GM21367 (cell line): ENCODE results near the gene UBN1.
A peak's percentile ranks its signal among the peaks of the same experiment; 100 is the strongest.

Experiments used
- ATAC-seq: cut with Tn5 transposase; IDR thresholded peaks from one replicate; pipeline ENCODE4 v1.9.1; 2021; ENCODE audit not compliant: unreplicated experiment

UBN1 gene

DNA sequence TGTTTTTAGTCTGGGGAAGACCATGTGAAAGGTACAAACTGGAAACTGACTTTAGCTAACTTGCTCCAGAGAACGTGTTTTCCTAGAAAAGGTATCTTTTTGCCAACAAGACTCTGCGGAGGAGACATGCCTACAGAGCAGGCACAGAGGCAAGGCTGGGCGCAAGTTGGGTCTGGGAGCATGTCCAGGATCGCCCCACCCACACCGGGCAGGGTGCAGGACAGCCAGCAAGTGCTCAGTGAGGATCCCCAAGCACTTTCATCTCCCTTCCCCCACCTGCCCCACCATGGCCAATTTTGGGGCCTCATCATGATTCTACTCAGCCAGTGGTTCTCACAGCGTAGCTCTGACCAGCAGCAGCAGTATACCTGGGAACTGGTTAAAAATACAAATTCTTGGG is 26.6 kb upstream of the UBN1 start:
- no peak for ATAC-seq

DNA sequence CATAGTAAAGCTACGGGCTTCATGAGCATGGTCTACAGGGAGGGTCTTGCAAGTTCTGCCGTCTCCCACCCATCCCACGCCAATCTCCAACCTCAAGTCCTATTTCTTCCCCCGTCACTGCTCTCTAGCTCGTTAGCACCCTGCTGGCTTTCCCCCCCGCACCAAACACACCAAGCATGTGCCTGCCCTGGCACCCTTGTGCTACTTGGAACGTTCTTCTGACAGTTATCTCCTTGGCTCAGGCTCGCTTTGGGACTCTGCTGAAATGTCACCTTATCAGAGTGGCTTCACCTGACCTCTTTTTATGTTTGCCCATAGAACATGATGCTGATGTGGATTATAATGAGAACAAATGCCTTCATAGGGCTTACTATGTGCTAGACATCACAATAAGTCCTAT is 22.1 kb upstream of the UBN1 start:
- no peak for ATAC-seq

DNA sequence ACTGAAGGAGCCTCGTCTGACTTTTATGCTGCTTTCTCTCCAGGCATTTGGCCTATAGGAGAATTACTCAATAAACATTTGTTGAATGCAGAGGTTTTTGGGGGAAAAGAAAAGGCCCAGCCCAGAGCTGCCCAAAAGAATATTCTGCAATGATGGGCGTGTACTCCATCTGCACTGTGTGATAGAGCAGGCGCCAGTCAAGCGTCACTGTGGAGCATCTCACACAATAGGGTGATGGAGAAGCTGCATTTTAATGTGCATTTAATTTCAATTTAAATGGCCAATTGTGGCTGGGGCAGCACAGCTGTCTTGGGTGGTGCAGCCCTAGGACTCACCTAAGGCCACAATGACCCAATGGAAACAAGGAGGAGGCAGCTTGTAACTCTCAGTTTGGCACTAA is 20.8 kb upstream of the UBN1 start:
- no peak for ATAC-seq

DNA sequence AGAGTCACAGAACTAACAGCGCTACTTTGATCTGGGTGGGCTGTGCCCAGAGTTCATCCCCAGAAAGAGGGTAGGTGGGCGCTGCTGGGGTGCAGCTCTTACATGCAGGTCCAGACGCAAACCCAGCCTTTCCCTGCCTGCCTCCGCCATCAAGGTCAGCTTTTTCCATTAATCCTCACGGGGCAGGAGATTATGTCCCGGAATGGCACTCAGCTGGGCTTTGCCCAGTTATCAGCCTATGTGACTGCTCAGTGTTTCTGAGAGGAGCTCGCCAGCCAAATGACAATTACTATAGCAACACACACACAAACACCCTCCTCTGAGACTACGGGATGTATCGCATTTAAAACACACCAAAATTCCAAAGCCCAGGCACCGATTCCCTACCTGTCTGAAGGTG is 20.3 kb upstream of the UBN1 start:
- no peak for ATAC-seq

DNA sequence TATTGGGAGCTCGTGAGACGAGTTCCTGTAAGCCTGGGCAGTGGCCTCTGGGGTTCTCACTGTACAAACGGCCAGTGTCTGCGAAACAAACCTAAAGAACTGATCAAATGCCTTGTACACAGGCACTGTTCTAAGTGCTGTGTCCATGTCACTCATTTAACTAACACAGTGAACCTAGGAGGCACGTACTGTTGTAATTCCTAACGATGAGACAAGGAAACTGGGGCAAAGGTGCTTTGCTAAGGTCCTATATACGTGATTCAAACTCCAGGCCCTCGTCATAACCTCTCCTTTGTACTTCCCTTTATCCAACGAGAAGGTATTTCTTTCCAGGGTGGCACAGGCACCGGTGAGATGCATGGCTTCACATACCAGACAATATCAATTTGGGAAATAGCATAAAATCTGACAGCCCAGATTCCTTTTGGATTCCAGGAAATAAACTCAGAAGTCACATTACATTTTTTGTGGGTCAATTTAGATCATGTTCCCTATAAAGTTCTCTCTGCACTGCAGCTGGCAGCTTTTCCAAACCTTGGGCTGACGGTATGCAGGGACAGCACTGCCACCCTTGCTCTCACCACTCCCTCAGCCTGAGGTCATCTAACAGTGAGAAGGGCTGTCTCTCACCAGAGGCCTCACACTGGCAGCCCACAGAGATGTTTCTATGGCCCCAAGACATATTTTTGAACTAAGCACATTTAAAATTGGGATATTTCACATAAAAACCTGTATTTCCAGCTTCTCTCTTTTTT is 18.5 kb upstream of the UBN1 start:
- ATAC-seq = no peak

DNA sequence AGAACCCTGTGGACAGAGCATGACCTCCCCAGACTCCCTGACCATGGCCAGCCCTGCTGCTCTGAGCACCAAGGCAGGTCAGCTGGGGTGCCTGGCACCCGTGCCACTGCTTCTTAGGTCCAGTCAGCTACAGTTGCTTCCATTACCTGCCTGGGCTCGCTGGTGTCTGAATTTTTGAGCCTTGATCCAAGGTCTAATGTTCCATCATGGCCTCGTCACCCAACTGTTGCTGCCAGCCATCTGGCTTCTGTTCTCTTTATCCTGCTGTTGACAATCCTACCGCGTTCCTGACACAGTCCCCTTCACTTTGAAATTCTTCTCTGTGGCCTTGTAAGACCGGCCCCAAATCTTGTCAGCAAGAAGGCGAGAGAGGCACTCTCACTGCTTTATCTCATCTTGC is 16.9 kb upstream of the UBN1 start:
- ATAC-seq = no peak

DNA sequence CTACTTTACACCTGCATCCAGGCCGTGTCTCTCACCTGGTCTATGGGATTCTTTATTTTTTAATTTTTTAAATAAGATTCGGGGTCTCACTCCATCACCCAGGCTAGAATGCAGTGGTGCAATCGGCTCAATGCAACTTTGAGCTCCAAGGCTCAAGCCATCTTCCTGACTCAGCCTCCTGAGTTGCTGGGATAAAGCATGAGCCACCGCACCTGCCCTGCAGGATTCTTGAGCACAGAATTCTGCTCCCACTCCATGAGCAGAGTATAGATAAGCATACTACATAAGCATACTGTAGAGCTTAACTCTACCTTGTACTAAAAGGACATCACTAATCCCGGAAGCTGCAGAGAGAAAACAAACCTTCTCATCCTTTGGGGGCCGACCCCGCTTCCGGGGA is 15.7 kb upstream of the UBN1 start:
- no peak for ATAC-seq

DNA sequence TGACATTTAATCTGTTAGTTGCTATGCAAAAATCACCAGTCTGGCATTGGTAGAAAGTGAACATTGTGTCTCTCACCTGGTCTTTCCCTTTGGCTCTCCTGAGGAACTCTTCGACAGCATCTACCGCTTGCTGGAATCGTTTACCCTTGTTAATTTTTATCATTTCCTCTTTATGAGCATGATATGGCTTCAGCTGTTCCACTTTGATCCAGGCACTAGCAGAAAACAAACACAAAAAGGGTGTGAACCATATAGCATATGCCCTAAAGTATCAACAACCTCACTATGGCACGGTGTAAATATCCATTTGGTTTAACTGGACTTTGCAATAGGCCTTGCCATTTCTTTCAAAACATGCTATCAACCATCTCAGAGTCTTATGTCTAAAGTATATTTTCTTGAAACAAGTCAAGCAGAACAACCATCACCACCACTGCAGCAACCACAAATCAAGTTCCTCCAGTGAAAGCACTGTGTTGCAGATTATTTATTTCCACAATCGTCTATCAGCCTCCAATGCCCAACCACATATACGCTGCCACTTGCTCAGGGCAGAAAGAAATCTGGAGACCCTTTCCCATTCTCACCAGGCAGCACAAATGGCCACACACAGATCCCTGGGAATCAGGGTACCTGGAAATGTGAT is 14.5 kb upstream of the UBN1 start:
- no peak for ATAC-seq

DNA sequence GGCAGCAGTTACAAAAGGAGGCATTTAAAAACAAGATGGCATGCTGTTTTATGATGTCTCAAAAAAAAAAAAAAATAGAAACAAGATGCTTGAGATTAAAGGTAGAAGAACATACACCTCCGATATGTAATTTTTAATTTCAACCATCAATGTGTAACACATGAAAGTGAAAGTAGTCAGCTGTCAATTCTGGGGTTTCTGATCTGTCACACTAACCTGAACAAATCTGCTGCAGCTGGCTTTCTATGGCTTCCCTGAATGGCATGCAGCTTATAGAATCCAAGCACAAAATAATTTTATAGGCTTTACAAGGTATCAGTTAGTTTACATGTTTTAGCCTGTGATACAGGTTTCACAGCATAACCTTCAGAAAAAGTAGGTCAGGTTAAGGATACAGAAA is 13.7 kb upstream of the UBN1 start:
- ATAC-seq = no peak

DNA sequence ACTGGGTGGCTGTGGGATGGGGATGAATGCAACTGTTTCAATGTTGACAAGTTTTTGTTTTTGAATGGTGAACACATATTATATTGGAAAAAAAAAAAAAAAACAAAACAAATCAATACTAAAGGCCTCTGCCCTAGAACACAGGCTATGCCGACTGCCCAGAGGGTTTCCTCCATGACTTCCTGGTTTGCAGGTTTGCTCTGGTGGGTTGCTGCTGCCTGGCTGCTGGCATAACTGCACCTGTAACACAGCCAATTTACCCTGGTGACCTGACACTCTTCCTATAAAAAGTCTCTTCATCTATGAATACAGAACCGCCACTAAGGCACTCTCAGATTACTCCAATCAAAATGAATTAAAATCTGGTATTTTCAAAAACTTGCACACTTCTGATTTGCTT is 10.6 kb upstream of the UBN1 start:
- no peak for ATAC-seq

DNA sequence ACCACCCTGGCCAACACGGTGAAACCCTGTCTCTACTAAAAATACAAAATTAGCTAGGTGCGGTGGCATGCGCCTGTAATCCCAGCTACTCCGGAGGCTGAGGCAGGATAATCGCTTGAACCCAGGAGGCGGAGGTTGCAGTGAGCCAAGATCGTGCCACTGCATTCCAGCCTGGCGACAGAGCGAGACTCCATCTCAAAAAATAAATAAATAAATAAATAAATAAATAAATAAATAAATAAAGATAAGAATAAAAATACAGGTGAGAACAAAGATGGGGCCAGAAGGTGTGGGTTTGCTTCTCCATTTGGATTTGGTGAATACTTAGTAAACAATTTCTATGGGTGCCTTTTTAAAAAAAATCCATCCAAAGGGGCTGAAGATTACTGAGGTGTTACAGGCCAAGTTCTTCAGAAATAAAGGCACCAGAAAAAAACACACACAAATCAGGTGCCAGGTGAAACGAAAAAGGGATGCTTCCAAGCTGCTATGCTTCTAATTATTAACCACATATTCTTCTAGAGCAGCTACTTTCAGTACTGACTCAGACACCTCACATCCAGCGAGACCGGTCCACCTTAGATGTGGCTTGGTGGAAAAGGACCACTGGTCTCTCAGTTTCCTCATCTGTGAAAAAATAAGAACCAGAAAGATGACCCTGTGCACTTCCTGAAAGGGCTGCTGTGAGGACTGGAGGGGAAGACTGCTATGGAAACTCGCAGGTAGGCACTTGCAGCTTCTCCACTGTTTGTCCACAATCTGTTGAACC is 9.4 kb upstream of the UBN1 start:
- no peak for ATAC-seq

DNA sequence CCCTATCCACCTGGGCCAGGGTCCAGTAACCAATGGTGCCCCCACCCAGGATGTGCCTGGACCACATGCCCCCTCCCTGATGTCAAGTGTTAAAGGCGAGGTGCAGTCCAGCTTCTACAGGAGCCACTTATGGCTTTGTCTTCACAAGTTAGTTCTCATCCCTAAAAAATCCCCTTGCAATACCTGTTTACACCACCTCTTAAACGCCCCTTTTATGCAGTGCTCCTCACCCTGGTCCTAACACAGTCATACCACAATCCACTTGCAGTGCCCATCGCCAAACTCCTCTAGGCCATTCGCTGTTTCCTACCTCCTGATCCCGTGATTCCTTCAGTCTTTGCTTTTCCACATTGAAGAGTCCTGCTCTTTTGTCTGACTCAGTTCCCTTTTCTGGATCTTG is 7.3 kb upstream of the UBN1 start:
- ATAC-seq = no peak

DNA sequence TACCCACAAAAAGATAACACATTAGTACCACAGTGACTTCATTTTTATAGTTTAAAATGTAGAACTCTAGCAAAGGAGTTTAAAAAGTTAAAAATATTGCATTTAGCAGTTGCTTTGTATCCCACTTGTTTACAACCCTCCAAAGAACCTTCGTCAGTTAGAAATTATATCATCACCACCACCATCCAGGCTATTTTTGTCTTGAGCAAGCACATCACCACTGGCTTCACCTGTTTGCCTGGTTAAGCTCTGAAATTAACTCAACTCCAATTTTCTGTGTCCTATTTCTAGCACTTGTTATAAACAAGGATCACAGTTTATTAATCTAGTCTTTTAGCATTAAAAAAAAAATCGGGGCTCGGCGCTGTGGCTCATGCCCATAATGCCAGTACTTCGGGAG is 6.3 kb upstream of the UBN1 start:
- ATAC-seq = no peak

DNA sequence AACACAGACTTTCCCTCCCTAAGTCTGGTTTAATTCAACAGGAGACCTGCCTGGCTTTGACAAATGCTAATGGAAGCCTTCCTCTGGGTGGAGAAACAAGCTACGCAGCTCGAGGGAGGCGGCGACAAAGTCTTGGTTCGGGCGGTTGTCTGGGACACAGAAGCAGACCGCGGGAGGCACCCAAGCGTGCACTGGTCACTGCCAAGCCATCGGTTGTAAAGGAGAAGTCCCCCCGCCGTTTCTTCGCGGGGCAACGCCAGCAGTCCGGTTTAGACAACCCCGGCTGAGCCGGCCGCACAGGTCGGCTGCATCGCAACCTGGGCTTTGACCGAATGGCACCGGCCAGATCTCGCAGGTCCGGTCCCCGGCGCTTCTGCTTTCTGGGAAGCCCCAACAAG is 779 bp upstream of the UBN1 start:
- ATAC-seq = peak; percentile 3

DNA sequence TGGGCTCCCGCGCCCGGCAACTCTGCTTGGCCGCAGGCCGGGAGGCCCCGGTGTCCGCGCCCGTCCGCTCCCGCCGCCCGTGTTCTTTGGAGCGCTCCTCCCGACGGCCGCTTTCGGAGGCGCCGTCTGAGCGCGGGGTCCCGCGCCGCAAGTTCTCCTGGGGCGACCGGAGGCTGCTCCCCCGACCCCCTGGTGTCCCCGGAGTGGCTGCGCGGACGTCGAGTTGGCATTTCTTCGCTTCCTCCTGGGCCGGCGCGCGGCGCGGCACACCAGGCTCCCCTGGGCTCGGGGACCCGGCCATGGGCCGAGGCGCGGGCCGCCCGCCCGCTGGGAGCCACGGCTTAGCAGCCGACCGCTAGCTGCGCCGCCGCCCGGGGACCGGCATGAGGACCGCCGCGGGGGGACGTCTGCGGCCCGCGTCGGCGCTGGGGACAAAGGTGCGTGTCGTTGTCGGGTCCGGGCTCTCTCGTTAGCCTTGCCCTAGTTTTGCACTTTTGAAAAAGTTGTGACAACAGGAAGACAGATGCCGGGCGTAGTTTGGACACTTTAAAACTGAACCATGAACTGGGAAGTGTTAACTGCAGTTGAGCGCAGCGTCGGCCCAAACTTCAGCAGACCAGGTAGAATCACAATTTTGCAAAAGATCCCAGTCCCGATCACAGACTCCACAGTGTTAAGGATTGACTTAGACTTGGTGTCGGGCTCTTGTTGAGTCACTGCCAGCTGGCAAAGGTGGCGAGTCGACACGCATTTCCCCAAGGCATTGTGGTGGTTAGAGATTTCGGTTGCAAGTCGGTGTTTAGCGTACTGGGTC is 700 bp downstream of the UBN1 start:
- ATAC-seq = peak; percentile 12

DNA sequence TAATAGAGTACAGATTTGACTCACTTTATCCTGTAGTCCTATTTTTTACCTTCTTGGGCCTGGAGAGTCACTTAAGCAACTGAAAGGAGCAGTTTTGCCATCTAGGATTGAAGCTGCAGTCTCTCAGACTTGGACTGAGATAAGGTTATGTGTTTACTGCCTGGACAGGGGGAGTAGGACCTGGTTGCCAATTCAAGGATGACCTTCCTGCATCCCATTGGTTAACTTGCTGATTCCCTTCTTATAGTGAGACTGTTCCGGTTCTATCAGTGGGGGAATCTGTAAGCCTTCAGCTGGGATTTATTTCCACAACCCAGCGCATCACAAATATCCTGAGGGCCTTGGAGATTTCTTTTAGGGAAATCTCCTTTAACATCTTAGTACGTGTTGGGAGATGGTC is 2.9 kb downstream of the UBN1 start:
- no peak for ATAC-seq

DNA sequence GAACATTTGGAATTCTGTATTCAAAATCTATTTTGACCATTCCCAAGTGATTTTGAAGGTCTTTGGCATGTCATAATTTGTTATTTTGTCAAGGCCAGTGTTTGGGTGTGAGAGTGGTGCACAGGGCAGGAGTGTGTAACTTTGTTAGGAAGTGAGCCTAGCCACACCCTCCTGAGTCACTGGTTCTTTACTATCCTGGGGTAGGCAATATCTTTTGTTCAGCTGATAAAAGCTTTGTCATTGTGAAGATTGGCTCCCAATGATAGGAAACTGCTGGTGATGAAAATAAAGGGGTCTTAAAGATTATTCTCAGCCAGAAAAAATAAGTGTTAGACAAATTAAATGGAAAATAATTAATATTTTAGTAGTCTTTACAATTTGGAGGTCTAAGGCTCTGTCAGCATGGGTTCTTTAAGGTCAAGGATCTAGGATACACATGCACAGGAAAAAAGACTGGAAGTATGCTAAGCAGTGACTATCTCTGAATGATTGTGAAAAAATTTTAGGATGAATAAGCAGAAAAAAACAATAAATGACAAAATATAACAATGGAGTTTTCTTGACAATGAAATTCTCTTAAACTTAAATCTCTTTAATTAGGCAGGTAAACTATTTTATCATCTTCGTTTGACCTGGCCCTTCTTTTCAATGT is 5.1 kb downstream of the UBN1 start:
- ATAC-seq = no peak

DNA sequence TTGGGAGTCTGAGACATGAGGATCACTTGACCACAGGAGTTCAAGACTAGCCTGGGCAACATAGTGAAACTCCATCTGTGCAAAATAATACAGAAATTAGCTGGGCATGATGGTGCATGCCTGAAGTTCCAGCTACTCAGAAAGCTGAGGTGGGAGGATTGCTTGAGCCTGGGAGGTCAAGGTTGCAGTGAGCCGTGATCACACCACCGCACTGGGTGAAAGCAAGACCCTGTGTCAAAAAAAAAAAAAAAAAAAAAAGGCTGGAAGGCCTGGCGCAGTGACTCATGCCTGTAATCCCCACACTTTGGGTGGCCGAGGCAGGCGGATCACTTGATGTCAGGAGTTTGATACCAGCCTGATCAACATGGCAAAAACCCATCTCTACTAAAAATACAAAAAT is 8.1 kb downstream of the UBN1 start:
- ATAC-seq = no peak

DNA sequence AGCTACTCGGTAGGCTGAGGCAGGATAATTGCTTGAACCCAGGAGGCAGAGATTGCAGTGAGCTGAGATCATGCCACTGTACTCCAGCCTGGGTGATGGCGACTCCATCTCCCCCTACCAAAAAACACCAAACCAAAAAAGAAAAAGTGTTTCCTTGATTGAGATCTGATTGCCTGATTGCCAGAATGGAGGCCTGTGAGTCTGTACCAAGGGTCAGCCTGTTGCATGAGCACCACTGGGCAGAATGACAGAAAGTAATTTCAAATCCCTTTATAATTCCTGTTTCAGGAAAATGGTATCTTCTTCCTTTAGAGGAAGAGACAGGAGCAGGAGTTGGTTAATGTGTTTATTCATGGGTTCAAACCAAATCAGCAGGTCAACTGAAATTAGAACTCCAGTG is 8.5 kb downstream of the UBN1 start:
- ATAC-seq = no peak

DNA sequence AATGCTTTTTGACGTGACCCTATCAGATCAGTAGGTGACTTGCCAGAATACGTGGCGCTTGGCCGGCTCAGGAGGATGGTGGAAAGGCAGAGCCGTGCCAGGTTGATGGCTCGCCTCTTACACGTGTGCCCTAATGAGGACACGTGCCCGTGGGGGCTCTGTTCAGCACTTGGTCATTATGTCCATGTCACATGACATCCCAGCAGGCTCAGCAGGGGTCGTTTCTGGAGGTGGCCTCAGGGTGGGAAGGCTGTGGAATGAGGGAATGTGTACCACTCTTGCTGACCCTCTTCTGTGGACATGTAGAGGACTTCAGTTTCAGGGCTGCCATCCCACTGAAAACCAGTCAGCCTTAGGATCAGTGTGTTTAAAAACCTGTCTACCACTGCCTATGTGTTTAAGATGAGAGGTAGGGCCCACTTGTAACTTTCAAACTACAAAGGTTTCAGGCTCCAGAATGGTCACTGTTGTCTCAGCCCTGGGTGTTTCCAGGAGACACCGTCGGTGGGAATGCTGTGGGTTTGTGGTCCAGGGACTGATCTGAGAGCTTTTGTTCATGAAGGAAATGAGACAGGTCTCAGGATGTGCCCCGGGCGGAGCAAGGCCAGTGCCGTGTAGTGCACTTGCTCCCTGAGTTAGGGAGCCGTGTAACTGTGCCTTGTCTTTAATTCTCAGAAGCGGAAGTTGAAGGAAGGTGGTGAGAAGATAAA is 12.1 kb downstream of the UBN1 start:
- no peak for ATAC-seq
